Measurements from ENCODE around the gene BNIP2. TPM values are rescaled to one million over a fixed set of nuclear protein-coding genes. Genes with fewer than 3 reads are reported as not detected.

BNIP2 gene
- total RNA-seq, 1 donor from 2014 or later = 59.2 TPM

GRCh38 chr15:59696332-59696731, 7.2 kb upstream of the BNIP2 start:
- Mint-ChIP-seq H3K4me1 (ENCODE audit: low read depth) (no peaks in the 10 kb centered on the region), H3K9me3 (ENCODE audit: low read depth) (no peaks in the 10 kb centered on the region), H3K4me3 (ENCODE audit: unreplicated experiment) (no peak overlapping the region), H3K27ac (ENCODE audit: unreplicated experiment) (no peak overlapping the region), H3K36me3 (ENCODE audit: low read depth) (no peaks in the 10 kb centered on the region), H3K27me3 (ENCODE audit: low read depth) (peaks cover 10% of the 10 kb centered on the region)
- TF ChIP-seq CTCF (IDR thresholded peaks at IDR 0.05) = no peak
- DNase-seq (ENCODE audit: low spot score) = no peak

GRCh38 chr15:59694779-59695178, 5.7 kb upstream of the BNIP2 start:
- peaks cover 5% of the 10 kb centered on the region for H3K27me3 Mint-ChIP-seq (ENCODE audit: low read depth)
- H3K4me3 Mint-ChIP-seq (ENCODE audit: unreplicated experiment) = no peak overlapping the region
- no peak for TF ChIP-seq CTCF (IDR thresholded peaks at IDR 0.05)
- H3K4me1 Mint-ChIP-seq (ENCODE audit: low read depth) = peaks cover 7% of the 10 kb centered on the region
- no peaks in the 10 kb centered on the region for H3K36me3 Mint-ChIP-seq (ENCODE audit: low read depth)
- H3K27ac Mint-ChIP-seq (ENCODE audit: unreplicated experiment) = no peak overlapping the region
- no peaks in the 10 kb centered on the region for H3K9me3 Mint-ChIP-seq (ENCODE audit: low read depth)
- no peak for DNase-seq (ENCODE audit: low spot score)

- Mint-ChIP-seq H3K36me3 (ENCODE audit: low read depth) (no peaks in the 10 kb centered on the region), H3K9me3 (ENCODE audit: low read depth) (no peaks in the 10 kb centered on the region), H3K4me1 (ENCODE audit: low read depth) (peaks cover 29% of the 10 kb centered on the region), H3K27me3 (ENCODE audit: low read depth) (no peaks in the 10 kb centered on the region), H3K4me3 (ENCODE audit: unreplicated experiment) (no peak overlapping the region), H3K27ac (ENCODE audit: unreplicated experiment) (no peak overlapping the region)
- no peak for DNase-seq (ENCODE audit: low spot score)
- TF ChIP-seq CTCF (IDR thresholded peaks at IDR 0.05) = peak; percentile 85
Observed at GRCh38 chr15:59691194-59691805, 2.2 kb upstream of the BNIP2 start.

- Mint-ChIP-seq H3K27me3 (ENCODE audit: low read depth) (no peaks in the 10 kb centered on the region), H3K9me3 (ENCODE audit: low read depth) (no peaks in the 10 kb centered on the region), H3K27ac (ENCODE audit: unreplicated experiment) (peak overlapping the region; percentile 99), H3K4me1 (ENCODE audit: low read depth) (peaks cover 39% of the 10 kb centered on the region), H3K36me3 (ENCODE audit: low read depth) (no peaks in the 10 kb centered on the region), H3K4me3 (ENCODE audit: unreplicated experiment) (peak overlapping the region; percentile 82)
- DNase-seq (ENCODE audit: low spot score) = no peak
- no peak for TF ChIP-seq CTCF (IDR thresholded peaks at IDR 0.05)
Observed at GRCh38 chr15:59689626-59690236, 611 bp upstream of the BNIP2 start.

- no peaks in the 10 kb centered on the region for H3K36me3 Mint-ChIP-seq (ENCODE audit: low read depth)
- peak overlapping the region; percentile 82 for H3K4me3 Mint-ChIP-seq (ENCODE audit: unreplicated experiment)
- no peaks in the 10 kb centered on the region for H3K9me3 Mint-ChIP-seq (ENCODE audit: low read depth)
- no peak for DNase-seq (ENCODE audit: low spot score)
- H3K27ac Mint-ChIP-seq (ENCODE audit: unreplicated experiment) = peak overlapping the region; percentile 99
- H3K4me1 Mint-ChIP-seq (ENCODE audit: low read depth) = peaks cover 48% of the 10 kb centered on the region
- no peak for TF ChIP-seq CTCF (IDR thresholded peaks at IDR 0.05)
- no peaks in the 10 kb centered on the region for H3K27me3 Mint-ChIP-seq (ENCODE audit: low read depth)
Observed at GRCh38 chr15:59688423-59688781, 718 bp downstream of the BNIP2 start.

All from chondrocyte (in vitro differentiated cells).